ENCODE data around the gene C5.

Gene C5

GRCh38 chr9:120905315-120906164 lies 144.5 kb downstream of the C5 start:
- no peak for DNase-seq

GRCh38 chr9:120904978-120905301 lies 145.1 kb downstream of the C5 start:
- DNase-seq: no peak

- DNase-seq: no peak
Observed at GRCh38 chr9:120904061-120904977, 145.8 kb downstream of the C5 start.

- DNase-seq: no peak
Observed at GRCh38 chr9:120902569-120903535, 147.2 kb downstream of the C5 start.
